ENCODE results near the gene FRMD4A. TPM values are rescaled to one million over a fixed set of nuclear protein-coding genes. Genes with fewer than 3 reads are reported as not detected.

Gene FRMD4A
- total RNA-seq, 2 donors from 2014 or later, result 22.3 to 22.4 TPM

GRCh38 chr10:13706604-13707003, 624.1 kb downstream of the FRMD4A start:
- Histone ChIP-seq H3K9me3 (ENCODE audit: control insufficient read depth, low read length) (no peaks in the 10 kb centered on the region), H3K27me3 (ENCODE audit: control insufficient read depth, insufficient read depth, low read length, poor library complexity, severe bottlenecking) (no peaks in the 10 kb centered on the region), H3K27ac (ENCODE audit: low read depth, low read length) (peak overlapping the region; percentile 92), H3K36me3 (ENCODE audit: control insufficient read depth, insufficient read depth, low read length) (no peaks in the 10 kb centered on the region), H3K4me1 (ENCODE audit: control insufficient read depth, insufficient read depth, low read length) (peaks cover 7% of the 10 kb centered on the region), H3K4me3 (ENCODE audit: low read length) (peak overlapping the region; percentile 84), H3K9ac (ENCODE audit: extremely low read depth, low read length, poor library complexity, severe bottlenecking) (no peak overlapping the region)
- WGBS, 2 experiments (ENCODE audit: insufficient coverage in 1 of 2, insufficient read length in 1 of 2), result 65 to 68% methylated on average over 5 to 10 of the region's 10 CpGs
- Mint-ChIP-seq H3K27me3 (ENCODE audit: insufficient read depth) (no peaks in the 10 kb centered on the region), H3K4me1 (peaks cover 66% of the 10 kb centered on the region), H3K4me3 (peak overlapping the region; percentile 71), H3K36me3 (ENCODE audit: low read depth) (peaks cover 4% of the 10 kb centered on the region), H3K9me3 (no peaks in the 10 kb centered on the region), H3K27ac (peak overlapping the region; percentile 92)
- DNase-seq, result no peak
- TF ChIP-seq CTCF (conservative IDR thresholded peaks at IDR 0.05), result no peak

GRCh38 chr10:13706175-13706574, 624.5 kb downstream of the FRMD4A start:
- Histone ChIP-seq H3K4me1 (ENCODE audit: control insufficient read depth, insufficient read depth, low read length) (peaks cover 7% of the 10 kb centered on the region), H3K27ac (ENCODE audit: low read depth, low read length) (no peak overlapping the region), H3K9ac (ENCODE audit: extremely low read depth, low read length, poor library complexity, severe bottlenecking) (no peak overlapping the region), H3K4me3 (ENCODE audit: low read length) (peak overlapping the region; percentile 84), H3K36me3 (ENCODE audit: control insufficient read depth, insufficient read depth, low read length) (no peaks in the 10 kb centered on the region), H3K9me3 (ENCODE audit: control insufficient read depth, low read length) (no peaks in the 10 kb centered on the region), H3K27me3 (ENCODE audit: control insufficient read depth, insufficient read depth, low read length, poor library complexity, severe bottlenecking) (no peaks in the 10 kb centered on the region)
- no peak for DNase-seq
- Mint-ChIP-seq H3K4me3 (peak overlapping the region; percentile 71), H3K27ac (no peak overlapping the region), H3K27me3 (ENCODE audit: insufficient read depth) (no peaks in the 10 kb centered on the region), H3K36me3 (ENCODE audit: low read depth) (peaks cover 8% of the 10 kb centered on the region), H3K9me3 (no peaks in the 10 kb centered on the region), H3K4me1 (peaks cover 63% of the 10 kb centered on the region)
- TF ChIP-seq CTCF (conservative IDR thresholded peaks at IDR 0.05), result no peak
- WGBS, 2 experiments (ENCODE audit: insufficient coverage in 1 of 2, insufficient read length in 1 of 2), result 76 to 79% methylated on average over 3 to 4 of the region's 4 CpGs

GRCh38 chr10:13705526-13706174, 625.1 kb downstream of the FRMD4A start:
- no peak overlapping the region for H3K9ac ChIP-seq (ENCODE audit: extremely low read depth, low read length, poor library complexity, severe bottlenecking)
- H3K4me1 ChIP-seq (ENCODE audit: control insufficient read depth, insufficient read depth, low read length), result peaks cover 7% of the 10 kb centered on the region
- peak overlapping the region; percentile 84 for H3K4me3 ChIP-seq (ENCODE audit: low read length)
- Mint-ChIP-seq H3K27me3 (ENCODE audit: insufficient read depth) (no peaks in the 10 kb centered on the region), H3K4me3 (peak overlapping the region; percentile 71), H3K27ac (peak overlapping the region; percentile 40), H3K9me3 (no peaks in the 10 kb centered on the region), H3K4me1 (peaks cover 59% of the 10 kb centered on the region), H3K36me3 (ENCODE audit: low read depth) (peaks cover 11% of the 10 kb centered on the region)
- no peaks in the 10 kb centered on the region for H3K9me3 ChIP-seq (ENCODE audit: control insufficient read depth, low read length)
- no peak for DNase-seq
- no peak overlapping the region for H3K27ac ChIP-seq (ENCODE audit: low read depth, low read length)
- no peaks in the 10 kb centered on the region for H3K27me3 ChIP-seq (ENCODE audit: control insufficient read depth, insufficient read depth, low read length, poor library complexity, severe bottlenecking)
- no peaks in the 10 kb centered on the region for H3K36me3 ChIP-seq (ENCODE audit: control insufficient read depth, insufficient read depth, low read length)
- TF ChIP-seq CTCF (conservative IDR thresholded peaks at IDR 0.05), result no peak
- 91 to 96% methylated on average over 8 to 10 of the region's 10 CpGs for WGBS, 2 experiments (ENCODE audit: insufficient coverage in 1 of 2, insufficient read length in 1 of 2)

Data from endodermal cell (in vitro differentiated cells).